Neuronal stem cell (in vitro differentiated cells): ENCODE measurements around the gene SMIM32.
A peak's percentile ranks its signal among the peaks of the same experiment; 100 is the strongest.

ENCODE experiments used
- DNase-seq: peaks from one replicate; pipeline ENCODE4 v3.0.0-alpha.2; 2013; ENCODE audit warnings: low spot score
- H2AFZ ChIP-seq: one replicate; pipeline ENCODE4 v1.6.1; 2013; ENCODE audit warnings: mild to moderate bottlenecking, low read length, inconsistent platforms
- H2AK5ac ChIP-seq: 2 replicates; pipeline ENCODE4 v1.6.1; 2013; ENCODE audit warnings: low read depth, mild to moderate bottlenecking, inconsistent platforms, low read length, moderate library complexity, mixed read lengths
- H2BK120ac ChIP-seq: 2 replicates; pipeline ENCODE4 v1.6.1; 2013; ENCODE audit warnings: low read depth, mild to moderate bottlenecking, inconsistent platforms, low read length, moderate library complexity, mixed read lengths
- H2BK12ac ChIP-seq: one replicate; pipeline ENCODE4 v1.6.1; 2013; ENCODE audit warnings: low read length, inconsistent platforms
- H2BK15ac ChIP-seq: 2 replicates; pipeline ENCODE4 v1.6.1; 2013; ENCODE audit warnings: mild to moderate bottlenecking, low read length, inconsistent platforms, mixed read lengths
- H2BK5ac ChIP-seq: one replicate; pipeline ENCODE4 v1.6.1; 2013; ENCODE audit warnings: inconsistent platforms, mild to moderate bottlenecking, low read length, moderate library complexity
- H3K14ac ChIP-seq: one replicate; pipeline ENCODE4 v1.6.1; 2013; ENCODE audit warnings: low read length, inconsistent platforms
- H3K18ac ChIP-seq: 2 replicates; pipeline ENCODE4 v1.6.1; 2013; ENCODE audit warnings: low read length, inconsistent platforms
- H3K23ac ChIP-seq: 2 replicates; pipeline ENCODE4 v1.6.1; 2013; ENCODE audit warnings: low read depth, mild to moderate bottlenecking, mixed read lengths, low read length, inconsistent platforms; ENCODE audit not compliant: poor library complexity
- H3K27ac ChIP-seq: replicated peaks from 3 replicates; pipeline ENCODE4 v1.5.1; 2013; ENCODE audit warnings: low read length, inconsistent platforms
- H3K27me3 ChIP-seq, 3 experiments: 2 replicates each; pipeline ENCODE4 v1.6.1; 2013; ENCODE audit warnings: low read length in 3 of 3, mild to moderate bottlenecking in 2 of 3, inconsistent platforms in 1 of 3, low read depth in 1 of 3, mixed read lengths in 1 of 3, moderate library complexity in 1 of 3; ENCODE audit not compliant: control insufficient read depth in 3 of 3, insufficient read depth in 3 of 3
- H3K36me3 ChIP-seq, 2 donors: replicated peaks in 1 of 2; 2 replicates each; pipeline ENCODE4 v1.6.1; 2013; ENCODE audit warnings: low read length in 2 of 2; ENCODE audit not compliant: control insufficient read depth in 2 of 2, insufficient read depth in 2 of 2
- H3K4ac ChIP-seq: 2 replicates; pipeline ENCODE4 v1.6.1; 2013; ENCODE audit warnings: inconsistent platforms, mild to moderate bottlenecking, low read length, moderate library complexity
- H3K4me1 ChIP-seq, 2 donors: 1 replicate in 1 of 2; 2 replicates in 1 of 2; pipeline ENCODE4 v1.6.1; 2013; ENCODE audit warnings: low read length in 2 of 2, low read depth in 1 of 2; ENCODE audit not compliant: control insufficient read depth in 2 of 2, insufficient read depth in 1 of 2
- H3K4me2 ChIP-seq: one replicate; pipeline ENCODE4 v1.6.1; 2013; ENCODE audit warnings: mild to moderate bottlenecking, low read length, inconsistent platforms; ENCODE audit not compliant: insufficient read depth, poor library complexity, severe bottlenecking
- H3K4me3 ChIP-seq, 2 donors: 2 replicates each; pipeline ENCODE4 v1.5.1; 2013; ENCODE audit warnings: low read length in 2 of 2, mild to moderate bottlenecking in 2 of 2, inconsistent platforms in 1 of 2, moderate library complexity in 1 of 2
- H3K79me1 ChIP-seq: one replicate; pipeline ENCODE4 v1.6.1; 2013; ENCODE audit warnings: low read depth, mild to moderate bottlenecking, inconsistent platforms, low read length, moderate library complexity
- H3K9ac ChIP-seq: one replicate; pipeline ENCODE4 v1.6.1; 2013; ENCODE audit warnings: mild to moderate bottlenecking, low read depth, low read length, inconsistent platforms; ENCODE audit not compliant: poor library complexity
- H3K9me3 ChIP-seq, 2 donors: replicated peaks in 1 of 2; 2 replicates each; pipeline versions ENCODE3 to v1.6.1; 2013; ENCODE audit warnings: low read length in 2 of 2, mild to moderate bottlenecking in 2 of 2, inconsistent platforms in 1 of 2, low read depth in 1 of 2, mixed read lengths in 1 of 2, moderate library complexity in 1 of 2; ENCODE audit not compliant: control insufficient read depth in 2 of 2, insufficient read depth in 1 of 2
- H4K8ac ChIP-seq: one replicate; pipeline ENCODE4 v1.6.1; 2013; ENCODE audit warnings: low read depth, mild to moderate bottlenecking, inconsistent platforms, low read length, moderate library complexity
- H4K91ac ChIP-seq: one replicate; pipeline ENCODE4 v1.6.1; 2013; ENCODE audit warnings: low read length, low read depth, mild to moderate bottlenecking, inconsistent platforms; ENCODE audit not compliant: poor library complexity
- WGBS, 2 donors: extraction: QIAGEN DNeasy Blood & Tissue Kit; methylation state at CpG; one replicate each; pipeline ENCODE4 v1.1.7; 2013; ENCODE audit warnings: missing lambda C conversion rate in 2 of 2, mixed read lengths in 1 of 2; ENCODE audit not compliant: insufficient read length in 2 of 2, insufficient replicate concordance in 1 of 2; ENCODE audit errors: extremely low coverage in 2 of 2; 5-methylcytosine and 5-hydroxymethylcytosine counted together

SMIM32 gene

DNA sequence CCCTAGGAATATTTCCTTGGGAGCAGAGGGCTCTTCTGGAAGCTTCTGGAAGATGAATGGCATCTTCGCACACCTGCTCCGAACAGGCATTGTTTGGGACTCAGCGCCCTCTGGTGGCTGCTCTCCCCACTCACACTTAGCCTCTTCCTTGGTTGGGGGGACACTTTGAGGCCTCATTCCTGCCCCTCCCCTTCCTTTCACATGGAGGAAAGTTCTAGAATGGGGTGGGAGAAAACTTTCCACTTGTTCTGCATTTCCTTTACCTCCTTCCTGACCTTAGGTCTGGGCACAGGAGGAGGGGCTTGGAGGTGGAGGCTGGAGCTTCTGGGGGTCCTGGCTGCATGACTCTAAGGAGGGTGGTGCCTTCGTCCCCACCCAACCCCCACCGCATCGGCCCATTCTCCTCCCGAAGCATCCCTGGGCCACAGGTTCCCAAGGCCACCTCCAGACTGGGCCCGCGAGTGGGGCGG is 19.3 kb upstream of the SMIM32 start:
- H3K9me3 ChIP-seq: no peaks in the 10 kb centered on the region
- H3K4me2 ChIP-seq: no peak overlapping the region
- no peak overlapping the region for H2AFZ ChIP-seq
- no CpG with 5 or more reads among the region's 10 CpGs for WGBS, 2 donors
- H3K27me3 ChIP-seq: peaks cover 0 to 29% (median 0%) of the 10 kb centered on the region in 3 experiments
- H3K4ac ChIP-seq: no peak overlapping the region
- H4K91ac ChIP-seq: no peak overlapping the region
- H2BK5ac ChIP-seq: no peak overlapping the region
- H3K4me3 ChIP-seq: no peak overlapping the region
- H3K79me1 ChIP-seq: no peaks in the 10 kb centered on the region
- peak overlapping the region; percentile 77 for H2BK12ac ChIP-seq
- no peak overlapping the region for H2BK15ac ChIP-seq
- peaks cover 0 to 4% of the 10 kb centered on the region in 2 donors for H3K4me1 ChIP-seq
- peak overlapping the region; percentile 41 for H3K18ac ChIP-seq
- H3K27ac ChIP-seq: no peak overlapping the region
- H2AK5ac ChIP-seq: peak overlapping the region; percentile 73
- H3K9ac ChIP-seq: no peak overlapping the region
- H3K14ac ChIP-seq: no peak overlapping the region
- H4K8ac ChIP-seq: no peak overlapping the region
- DNase-seq: peak; percentile 51
- H3K36me3 ChIP-seq: no peaks in the 10 kb centered on the region
- peak overlapping the region; percentile 12 for H3K23ac ChIP-seq
- no peak overlapping the region for H2BK120ac ChIP-seq

DNA sequence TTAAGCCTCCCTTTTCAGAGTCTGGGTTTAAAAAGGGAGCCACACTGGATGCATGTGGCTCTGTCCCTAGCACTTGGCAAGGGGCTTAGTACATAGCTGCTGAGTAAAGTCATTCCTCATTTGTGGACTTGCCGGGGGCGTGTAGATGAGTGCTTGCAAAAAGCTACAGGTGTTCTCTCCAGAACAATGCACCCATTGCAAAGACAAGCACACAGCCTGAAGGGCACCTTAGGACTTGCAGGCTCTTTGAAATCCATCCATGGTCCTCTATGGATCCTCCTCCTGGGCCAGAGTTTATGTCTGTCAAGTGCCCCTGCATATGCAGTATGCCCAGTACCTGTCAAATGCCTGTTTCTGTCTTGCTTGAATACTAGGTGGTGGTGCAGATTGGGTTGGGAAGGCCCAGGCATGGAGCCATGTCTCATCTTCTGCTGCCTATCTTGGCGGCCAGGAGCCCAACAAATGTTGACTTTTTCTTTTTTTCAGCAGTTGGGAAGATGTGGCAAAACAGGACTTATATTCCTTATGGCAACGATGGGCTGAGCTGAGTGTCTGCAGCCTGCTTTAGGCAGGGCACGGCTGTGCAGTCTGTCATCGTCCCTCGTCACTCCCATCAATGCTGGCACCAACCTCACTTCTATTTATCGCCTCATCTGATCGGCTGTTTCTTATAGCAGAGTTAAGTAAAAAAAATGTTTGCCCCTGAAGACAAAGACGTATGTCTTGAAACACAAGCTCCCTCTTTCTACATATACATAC is 18.5 kb upstream of the SMIM32 start:
- H2BK120ac ChIP-seq: no peak overlapping the region
- H3K27me3 ChIP-seq: peaks cover 0 to 24% (median 0%) of the 10 kb centered on the region in 3 experiments
- no CpG with 5 or more reads among the region's 10 CpGs for WGBS, 2 donors

DNA sequence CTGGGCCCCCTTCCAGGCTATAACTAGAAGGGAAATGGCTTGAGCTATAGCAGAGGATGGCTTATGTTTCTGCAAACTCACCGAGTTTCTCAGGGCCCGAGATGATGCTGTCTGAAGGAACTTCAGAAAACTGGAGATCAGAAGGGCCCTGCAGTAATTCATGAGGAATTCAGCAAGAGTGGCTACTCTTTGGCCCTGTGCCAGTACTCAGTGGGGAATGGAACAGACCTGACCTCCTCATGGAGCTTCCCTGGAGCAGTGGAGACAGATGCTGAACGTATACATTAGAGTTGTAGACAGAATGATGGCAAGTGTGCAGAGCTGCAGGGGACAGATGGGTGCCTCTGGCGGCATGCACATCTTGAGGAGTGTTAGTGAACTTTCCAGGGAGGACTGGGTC is 17.3 kb upstream of the SMIM32 start:
- Histone ChIP-seq H3K14ac (no peak overlapping the region), H3K9ac (no peak overlapping the region), H3K4me3 (no peak overlapping the region), H3K18ac (no peak overlapping the region), H2BK5ac (no peak overlapping the region), H3K4me1 (peaks cover 0 to 4% of the 10 kb centered on the region in 2 donors), H3K4me2 (no peak overlapping the region), H4K8ac (no peak overlapping the region), H3K36me3 (no peaks in the 10 kb centered on the region), H2BK12ac (no peak overlapping the region), H3K9me3 (peaks cover 0 to 2% of the 10 kb centered on the region in 2 donors), H3K27ac (no peak overlapping the region), H2AK5ac (no peak overlapping the region), H2BK120ac (no peak overlapping the region), H3K79me1 (no peaks in the 10 kb centered on the region), H3K27me3 (peaks cover 0 to 24% (median 0%) of the 10 kb centered on the region in 3 experiments), H2BK15ac (no peak overlapping the region), H3K23ac (no peak overlapping the region), H3K4ac (no peak overlapping the region), H4K91ac (no peak overlapping the region), H2AFZ (no peak overlapping the region)
- no CpG with 5 or more reads among the region's 4 CpGs for WGBS, 2 donors
- no peak for DNase-seq

More for the DNA sequence above, 18.5 kb upstream of the SMIM32 start:
- Histone ChIP-seq H3K18ac (no peak overlapping the region), H3K9ac (no peak overlapping the region), H2BK12ac (no peak overlapping the region), H3K9me3 (no peaks in the 10 kb centered on the region), H4K91ac (no peak overlapping the region), H3K4me1 (peaks cover 0 to 4% of the 10 kb centered on the region in 2 donors), H3K36me3 (no peaks in the 10 kb centered on the region), H3K14ac (no peak overlapping the region), H3K4ac (no peak overlapping the region), H3K4me3 (no peak overlapping the region), H2BK15ac (no peak overlapping the region), H3K27ac (no peak overlapping the region), H3K79me1 (no peaks in the 10 kb centered on the region), H2BK5ac (no peak overlapping the region), H3K4me2 (no peak overlapping the region), H4K8ac (no peak overlapping the region), H3K23ac (no peak overlapping the region), H2AK5ac (no peak overlapping the region), H2AFZ (no peak overlapping the region)
- DNase-seq: no peak

DNA sequence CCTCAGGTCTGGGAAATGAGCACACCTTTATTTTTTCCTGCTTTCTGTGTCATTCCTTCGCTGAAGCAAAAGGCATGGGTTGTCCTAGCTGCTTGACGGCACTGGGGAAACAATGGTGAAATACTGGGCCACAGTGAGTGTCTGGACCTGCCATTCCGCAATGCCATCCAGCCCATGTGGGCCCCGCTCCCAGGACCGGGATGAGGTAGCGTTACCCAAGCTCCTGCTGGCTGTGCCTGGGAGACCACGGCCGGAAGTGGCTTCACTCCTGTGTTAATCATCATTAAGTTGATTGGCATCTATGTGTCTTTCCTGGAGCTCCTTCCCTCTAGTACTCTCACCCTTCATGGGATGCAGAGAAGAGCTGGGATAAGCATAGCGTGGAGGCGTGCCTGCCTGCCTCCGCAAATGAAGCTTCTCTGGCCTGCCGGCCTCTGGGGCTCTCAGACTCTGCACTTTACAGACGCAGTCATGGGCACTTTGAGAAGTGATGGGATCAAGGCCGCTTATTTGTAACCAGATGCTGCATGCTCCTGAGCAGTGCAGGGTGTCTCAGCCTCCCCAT is 16.5 kb upstream of the SMIM32 start:
- WGBS, 2 donors: no CpG with 5 or more reads among the region's 14 CpGs

More for the DNA sequence above, 16.5 kb upstream of the SMIM32 start:
- H3K27me3 ChIP-seq: peaks cover 0 to 24% (median 0%) of the 10 kb centered on the region in 3 experiments
- H3K4me1 ChIP-seq: peaks cover 0 to 4% of the 10 kb centered on the region in 2 donors
- H3K36me3 ChIP-seq: no peaks in the 10 kb centered on the region
- no peak for DNase-seq
- H3K4ac ChIP-seq: no peak overlapping the region
- H4K8ac ChIP-seq: no peak overlapping the region
- peaks cover 0 to 2% of the 10 kb centered on the region in 2 donors for H3K9me3 ChIP-seq
- H2BK120ac ChIP-seq: no peak overlapping the region
- no peak overlapping the region for H2BK15ac ChIP-seq
- no peak overlapping the region for H2AFZ ChIP-seq
- H3K14ac ChIP-seq: no peak overlapping the region
- no peak overlapping the region for H3K23ac ChIP-seq
- no peaks in the 10 kb centered on the region for H3K79me1 ChIP-seq
- H3K27ac ChIP-seq: no peak overlapping the region
- no peak overlapping the region for H3K4me3 ChIP-seq
- no peak overlapping the region for H3K4me2 ChIP-seq
- H4K91ac ChIP-seq: no peak overlapping the region
- H2AK5ac ChIP-seq: peak overlapping the region; percentile 21
- no peak overlapping the region for H2BK12ac ChIP-seq
- H3K9ac ChIP-seq: peak overlapping the region; percentile 40
- H2BK5ac ChIP-seq: no peak overlapping the region
- H3K18ac ChIP-seq: no peak overlapping the region
